Ishikawa (cell line): Measurements from ENCODE around the gene SPIRE2.

Experiments used
- CEBPB ChIP-seq: IDR thresholded peaks from 2 replicates; pipeline ENCODE4 v1.6.1; 2012
- EP300 ChIP-seq: IDR thresholded peaks from 2 replicates; pipeline ENCODE4 v1.6.1; 2012; ENCODE audit warnings: borderline replicate concordance
- MAX ChIP-seq: IDR thresholded peaks from 2 replicates; pipeline ENCODE4 v1.6.1; 2012
- RAD21 ChIP-seq: IDR thresholded peaks from 2 replicates; pipeline ENCODE4 v1.6.1; 2012; ENCODE audit warnings: low read depth
- TAF1 ChIP-seq: IDR thresholded peaks from 2 replicates; pipeline ENCODE4 v1.6.1; 2012; ENCODE audit warnings: low read depth, mild to moderate bottlenecking

DNA sequence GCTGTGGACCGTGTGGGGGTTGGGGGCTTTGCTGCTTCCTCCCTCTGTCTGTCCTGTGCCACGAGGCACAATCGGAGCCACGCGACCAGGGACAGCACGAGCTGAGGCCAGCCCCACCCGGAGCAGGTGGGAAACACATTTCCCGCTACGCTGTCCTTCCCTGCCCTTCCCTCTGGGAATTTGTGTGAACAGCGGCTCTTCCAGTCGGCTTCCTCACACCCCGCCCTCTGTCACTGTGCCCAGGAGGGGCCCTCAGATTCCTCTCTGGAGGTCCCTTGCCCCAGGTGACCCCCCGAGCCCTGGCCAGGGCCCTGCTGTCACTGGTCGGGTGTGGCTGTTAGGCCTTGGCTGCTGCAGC lies 19.6 kb downstream of the SPIRE2 start:
- TF ChIP-seq MAX (peak; percentile 58; the same call in 1 of the 2 replicates), TAF1 (no peak), RAD21 (no peak), EP300 (no peak), CEBPB (no peak)
